ENCODE data around the gene TCTN2.
A peak's percentile ranks its signal among the peaks of the same experiment; 100 is the strongest.

The TCTN2 gene

GRCh38 chr12:123744836-123745235, 73.9 kb downstream of the TCTN2 start:
- no peak for DNase-seq

GRCh38 chr12:123747309-123747708, 76.4 kb downstream of the TCTN2 start:
- DNase-seq, result no peak

- DNase-seq, result peak; percentile 74
Observed at GRCh38 chr12:123748161-123748560, 77.2 kb downstream of the TCTN2 start.

- no peak for DNase-seq
Observed at GRCh38 chr12:123748661-123749060, 77.7 kb downstream of the TCTN2 start.

GRCh38 chr12:123749355-123749754, 78.4 kb downstream of the TCTN2 start:
- DNase-seq, result no peak

GRCh38 chr12:123750159-123750656, 79.3 kb downstream of the TCTN2 start:
- DNase-seq, result no peak

- no peak for DNase-seq
Observed at GRCh38 chr12:123752046-123752445, 81.1 kb downstream of the TCTN2 start.

- DNase-seq, result no peak
Observed at GRCh38 chr12:123754041-123754772, 83.3 kb downstream of the TCTN2 start.

- no peak for DNase-seq
Observed at GRCh38 chr12:123757561-123757960, 86.6 kb downstream of the TCTN2 start.

Measured in MV-4-11 (cell line).